K562 (cell line): ENCODE measurements around the gene DST. TPM values are rescaled to one million over a fixed set of nuclear protein-coding genes. Genes with fewer than 3 reads are reported as not detected.

Experiments used
- CREB1 ChIP-seq, 2 experiments: sonication (generic) in 1 of 2; formaldehyde crosslinking in 1 of 2; IDR thresholded peaks; 2 replicates each; pipeline versions ENCODE4 v1.6.1 to v1.8.0; 2012 to 2022; ENCODE audit warnings: inconsistent platforms in 1 of 2, mild to moderate bottlenecking in 1 of 2, missing genetic modification reagents in 1 of 2, moderate library complexity in 1 of 2
- GTF2E2 ChIP-seq: fragments of 200-800 bp; sonication (Bioruptor generic); IDR thresholded peaks from 2 replicates; pipeline ENCODE4 v1.6.1; 2016; ENCODE audit warnings: missing genetic modification characterization, missing compliant biosample characterization
- KAT7 ChIP-seq: sonication (generic); formaldehyde crosslinking; IDR thresholded peaks from 2 replicates; pipeline ENCODE4 v1.8.0; 2022; ENCODE audit warnings: missing genetic modification reagents, mild to moderate bottlenecking, borderline replicate concordance
- PTRF ChIP-seq: fragments of 450-650 bp; IDR thresholded peaks from 2 replicates; pipeline ENCODE4 v1.6.1; 2016; ENCODE audit warnings: mild to moderate bottlenecking, missing genetic modification characterization, missing compliant biosample characterization
- ZNF668 ChIP-seq: fragments of 250-450 bp; sonication (Bioruptor Pico); IDR thresholded peaks from 2 replicates; pipeline ENCODE4 v1.8.0; 2022; ENCODE audit warnings: mild to moderate bottlenecking, inconsistent platforms
- polyA plus RNA-seq, 8 experiments: library from polyadenylated mRNA; depleted of rRNA in 4 of 8; stranded (reverse) in 5 of 8; unstranded in 3 of 8; fragments of >200 nt; fragmentation: Nextera tagmentation in 2 of 8; fragmentation: Illumina TruSeq in 1 of 8; extraction: Ambion mirVana in 2 of 8; extraction: Trizol in 1 of 8; gene quantifications; 2 replicates each; pipeline versions ENCODE4 v1.2.1 to v1.2.3, GENCODE V29; 2011 to 2014; ENCODE audit warnings: inconsistent platforms in 1 of 8, missing spikeins in 1 of 8
- total RNA-seq, 7 experiments: library from RNA; depleted of rRNA in 6 of 7; stranded (reverse); fragments of >200 nt in 6 of 7; fragmentation: Illumina TruSeq in 2 of 7; extraction: Trizol in 2 of 7; gene quantifications; 2 replicates each; pipeline versions ENCODE4 v1.2.1 to v1.2.3, GENCODE V29; 2011 to 2021; ENCODE audit warnings: low replicate concordance in 1 of 7
- TF ChIP-seq, protein P1 (sequence below): fragments of 450-650 bp; IDR thresholded peaks from 2 replicates; pipeline ENCODE4 v1.6.1; 2016; ENCODE audit warnings: low read depth
- TF ChIP-seq, protein P2 (sequence below): sonication (generic); formaldehyde crosslinking; IDR thresholded peaks from 2 replicates; pipeline ENCODE4 v1.8.0; 2023; ENCODE audit warnings: missing genetic modification reagents, mild to moderate bottlenecking, borderline replicate concordance
- TF ChIP-seq, protein P3 (sequence below): fragments of 250-450 bp; sonication (Bioruptor Pico); IDR thresholded peaks from 2 replicates; pipeline ENCODE4 v1.9.0; 2021; ENCODE audit warnings: mild to moderate bottlenecking
- TF ChIP-seq, protein P4 (sequence below): fragments of 250-450 bp; sonication (Bioruptor Pico); IDR thresholded peaks from 2 replicates; pipeline ENCODE4 v1.8.0; 2022; ENCODE audit warnings: inconsistent platforms, mild to moderate bottlenecking, moderate library complexity, borderline replicate concordance

DST gene
- total and polyA plus RNA-seq, 9 of the 15 experiments (the other 6 are each of a cell fraction or from before 2014, with no cell fraction given) = 5.2 to 21.9 (median 13.3) TPM

DNA sequence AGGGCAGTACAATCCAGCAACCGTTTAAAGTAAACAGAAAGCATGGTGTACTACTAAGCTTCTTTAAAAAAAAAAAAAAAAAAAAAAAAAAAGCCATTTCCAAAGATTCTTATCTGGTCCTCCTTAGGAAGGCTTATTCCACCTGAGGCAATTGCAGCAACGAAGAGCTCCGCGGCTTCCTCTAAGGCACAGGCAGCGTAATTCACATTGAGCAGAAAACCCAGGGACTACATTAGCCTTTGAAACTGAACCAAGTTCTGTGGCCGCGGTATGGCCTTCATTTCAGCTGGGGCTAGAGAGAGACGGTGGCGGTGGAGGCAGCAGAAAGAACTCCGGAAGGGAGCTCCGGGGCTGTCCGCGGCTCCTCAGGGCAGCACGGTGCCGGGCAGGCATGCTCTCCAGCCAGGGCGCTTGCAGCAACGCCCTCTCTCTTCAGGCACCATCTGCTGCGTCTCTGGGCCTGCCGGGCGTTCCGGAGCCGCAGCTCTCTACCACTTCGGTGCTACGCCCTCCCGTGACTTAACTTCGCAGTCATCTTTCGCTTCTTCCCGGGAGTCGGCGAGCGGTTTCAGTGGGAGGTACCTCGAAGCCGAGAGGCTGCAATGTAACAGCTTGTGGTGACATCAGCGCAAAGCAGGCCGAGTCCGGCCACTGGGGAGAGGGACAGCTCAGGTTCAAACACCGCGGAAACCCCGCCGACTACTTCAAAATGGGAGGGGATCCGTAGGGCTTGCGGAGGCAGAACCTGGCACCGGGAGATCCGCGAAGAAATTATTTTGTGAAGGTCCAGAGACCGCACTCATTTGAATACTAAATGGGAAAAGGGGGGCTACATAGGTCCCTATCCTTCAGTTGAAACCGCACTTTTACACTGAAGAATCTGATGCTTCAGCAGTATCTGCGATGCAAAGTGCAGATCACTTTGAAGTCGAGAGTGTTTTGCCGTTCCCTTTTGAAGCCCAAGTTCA lies 100.0 kb downstream of the DST start (continued):
- TF ChIP-seq, protein P1, sequence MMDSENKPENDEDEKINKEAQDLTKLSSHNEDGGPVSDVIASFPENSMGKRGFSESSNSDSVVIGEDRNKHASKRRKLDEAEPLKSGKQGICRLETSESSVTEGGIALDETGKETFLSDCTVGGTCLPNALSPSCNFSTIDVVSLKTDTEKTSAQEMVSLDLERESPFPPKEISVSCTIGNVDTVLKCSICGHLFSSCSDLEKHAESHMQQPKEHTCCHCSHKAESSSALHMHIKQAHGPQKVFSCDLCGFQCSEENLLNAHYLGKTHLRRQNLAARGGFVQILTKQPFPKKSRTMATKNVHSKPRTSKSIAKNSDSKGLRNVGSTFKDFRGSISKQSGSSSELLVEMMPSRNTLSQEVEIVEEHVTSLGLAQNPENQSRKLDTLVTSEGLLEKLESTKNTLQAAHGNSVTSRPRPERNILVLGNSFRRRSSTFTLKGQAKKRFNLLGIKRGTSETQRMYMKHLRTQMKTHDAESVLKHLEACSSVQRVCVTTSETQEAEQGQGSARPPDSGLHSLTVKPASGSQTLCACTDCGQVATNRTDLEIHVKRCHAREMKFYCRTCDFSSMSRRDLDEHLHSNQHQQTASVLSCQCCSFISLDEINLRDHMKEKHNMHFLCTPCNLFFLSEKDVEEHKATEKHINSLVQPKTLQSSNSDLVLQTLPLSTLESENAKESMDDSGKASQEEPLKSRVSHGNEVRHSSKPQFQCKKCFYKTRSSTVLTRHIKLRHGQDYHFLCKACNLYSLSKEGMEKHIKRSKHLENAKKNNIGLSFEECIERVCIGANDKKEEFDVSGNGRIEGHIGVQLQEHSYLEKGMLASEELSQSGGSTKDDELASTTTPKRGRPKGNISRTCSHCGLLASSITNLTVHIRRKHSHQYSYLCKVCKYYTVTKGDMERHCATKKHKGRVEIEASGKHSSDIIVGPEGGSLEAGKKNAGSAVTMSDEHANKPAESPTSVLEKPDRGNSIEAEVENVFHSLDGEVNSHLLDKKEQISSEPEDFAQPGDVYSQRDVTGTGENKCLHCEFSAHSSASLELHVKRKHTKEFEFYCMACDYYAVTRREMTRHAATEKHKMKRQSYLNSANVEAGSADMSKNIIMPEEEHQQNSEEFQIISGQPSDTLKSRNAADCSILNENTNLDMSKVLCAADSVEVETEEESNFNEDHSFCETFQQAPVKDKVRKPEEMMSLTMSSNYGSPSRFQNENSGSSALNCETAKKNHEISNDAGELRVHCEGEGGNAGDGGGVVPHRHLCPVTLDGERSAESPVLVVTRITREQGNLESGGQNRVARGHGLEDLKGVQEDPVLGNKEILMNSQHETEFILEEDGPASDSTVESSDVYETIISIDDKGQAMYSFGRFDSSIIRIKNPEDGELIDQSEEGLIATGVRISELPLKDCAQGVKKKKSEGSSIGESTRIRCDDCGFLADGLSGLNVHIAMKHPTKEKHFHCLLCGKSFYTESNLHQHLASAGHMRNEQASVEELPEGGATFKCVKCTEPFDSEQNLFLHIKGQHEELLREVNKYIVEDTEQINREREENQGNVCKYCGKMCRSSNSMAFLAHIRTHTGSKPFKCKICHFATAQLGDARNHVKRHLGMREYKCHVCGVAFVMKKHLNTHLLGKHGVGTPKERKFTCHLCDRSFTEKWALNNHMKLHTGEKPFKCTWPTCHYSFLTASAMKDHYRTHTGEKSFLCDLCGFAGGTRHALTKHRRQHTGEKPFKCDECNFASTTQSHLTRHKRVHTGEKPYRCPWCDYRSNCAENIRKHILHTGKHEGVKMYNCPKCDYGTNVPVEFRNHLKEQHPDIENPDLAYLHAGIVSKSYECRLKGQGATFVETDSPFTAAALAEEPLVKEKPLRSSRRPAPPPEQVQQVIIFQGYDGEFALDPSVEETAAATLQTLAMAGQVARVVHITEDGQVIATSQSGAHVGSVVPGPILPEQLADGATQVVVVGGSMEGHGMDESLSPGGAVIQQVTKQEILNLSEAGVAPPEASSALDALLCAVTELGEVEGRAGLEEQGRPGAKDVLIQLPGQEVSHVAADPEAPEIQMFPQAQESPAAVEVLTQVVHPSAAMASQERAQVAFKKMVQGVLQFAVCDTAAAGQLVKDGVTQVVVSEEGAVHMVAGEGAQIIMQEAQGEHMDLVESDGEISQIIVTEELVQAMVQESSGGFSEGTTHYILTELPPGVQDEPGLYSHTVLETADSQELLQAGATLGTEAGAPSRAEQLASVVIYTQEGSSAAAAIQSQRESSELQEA = no peak
- TF ChIP-seq, protein P2, sequence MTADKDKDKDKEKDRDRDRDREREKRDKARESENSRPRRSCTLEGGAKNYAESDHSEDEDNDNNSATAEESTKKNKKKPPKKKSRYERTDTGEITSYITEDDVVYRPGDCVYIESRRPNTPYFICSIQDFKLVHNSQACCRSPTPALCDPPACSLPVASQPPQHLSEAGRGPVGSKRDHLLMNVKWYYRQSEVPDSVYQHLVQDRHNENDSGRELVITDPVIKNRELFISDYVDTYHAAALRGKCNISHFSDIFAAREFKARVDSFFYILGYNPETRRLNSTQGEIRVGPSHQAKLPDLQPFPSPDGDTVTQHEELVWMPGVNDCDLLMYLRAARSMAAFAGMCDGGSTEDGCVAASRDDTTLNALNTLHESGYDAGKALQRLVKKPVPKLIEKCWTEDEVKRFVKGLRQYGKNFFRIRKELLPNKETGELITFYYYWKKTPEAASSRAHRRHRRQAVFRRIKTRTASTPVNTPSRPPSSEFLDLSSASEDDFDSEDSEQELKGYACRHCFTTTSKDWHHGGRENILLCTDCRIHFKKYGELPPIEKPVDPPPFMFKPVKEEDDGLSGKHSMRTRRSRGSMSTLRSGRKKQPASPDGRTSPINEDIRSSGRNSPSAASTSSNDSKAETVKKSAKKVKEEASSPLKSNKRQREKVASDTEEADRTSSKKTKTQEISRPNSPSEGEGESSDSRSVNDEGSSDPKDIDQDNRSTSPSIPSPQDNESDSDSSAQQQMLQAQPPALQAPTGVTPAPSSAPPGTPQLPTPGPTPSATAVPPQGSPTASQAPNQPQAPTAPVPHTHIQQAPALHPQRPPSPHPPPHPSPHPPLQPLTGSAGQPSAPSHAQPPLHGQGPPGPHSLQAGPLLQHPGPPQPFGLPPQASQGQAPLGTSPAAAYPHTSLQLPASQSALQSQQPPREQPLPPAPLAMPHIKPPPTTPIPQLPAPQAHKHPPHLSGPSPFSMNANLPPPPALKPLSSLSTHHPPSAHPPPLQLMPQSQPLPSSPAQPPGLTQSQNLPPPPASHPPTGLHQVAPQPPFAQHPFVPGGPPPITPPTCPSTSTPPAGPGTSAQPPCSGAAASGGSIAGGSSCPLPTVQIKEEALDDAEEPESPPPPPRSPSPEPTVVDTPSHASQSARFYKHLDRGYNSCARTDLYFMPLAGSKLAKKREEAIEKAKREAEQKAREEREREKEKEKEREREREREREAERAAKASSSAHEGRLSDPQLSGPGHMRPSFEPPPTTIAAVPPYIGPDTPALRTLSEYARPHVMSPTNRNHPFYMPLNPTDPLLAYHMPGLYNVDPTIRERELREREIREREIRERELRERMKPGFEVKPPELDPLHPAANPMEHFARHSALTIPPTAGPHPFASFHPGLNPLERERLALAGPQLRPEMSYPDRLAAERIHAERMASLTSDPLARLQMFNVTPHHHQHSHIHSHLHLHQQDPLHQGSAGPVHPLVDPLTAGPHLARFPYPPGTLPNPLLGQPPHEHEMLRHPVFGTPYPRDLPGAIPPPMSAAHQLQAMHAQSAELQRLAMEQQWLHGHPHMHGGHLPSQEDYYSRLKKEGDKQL = no peak
- peak; percentile 65; the same call in 1 of the 2 replicates for TF ChIP-seq KAT7
- TF ChIP-seq CREB1 (IDR thresholded peaks at IDR 0.05) = peak; percentile 50; the same call in 1 of the 2 replicates
- TF ChIP-seq CREB1 (CRISPR knock-in tag; IDR thresholded peaks at IDR 0.05) = peak; percentile 71; the same call in 1 of the 2 replicates
- TF ChIP-seq ZNF668 (CRISPR knock-in tag) = no peak
- TF ChIP-seq, protein P3, sequence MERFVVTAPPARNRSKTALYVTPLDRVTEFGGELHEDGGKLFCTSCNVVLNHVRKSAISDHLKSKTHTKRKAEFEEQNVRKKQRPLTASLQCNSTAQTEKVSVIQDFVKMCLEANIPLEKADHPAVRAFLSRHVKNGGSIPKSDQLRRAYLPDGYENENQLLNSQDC (CRISPR knock-in tag) = no peak
- TF ChIP-seq, protein P4, sequence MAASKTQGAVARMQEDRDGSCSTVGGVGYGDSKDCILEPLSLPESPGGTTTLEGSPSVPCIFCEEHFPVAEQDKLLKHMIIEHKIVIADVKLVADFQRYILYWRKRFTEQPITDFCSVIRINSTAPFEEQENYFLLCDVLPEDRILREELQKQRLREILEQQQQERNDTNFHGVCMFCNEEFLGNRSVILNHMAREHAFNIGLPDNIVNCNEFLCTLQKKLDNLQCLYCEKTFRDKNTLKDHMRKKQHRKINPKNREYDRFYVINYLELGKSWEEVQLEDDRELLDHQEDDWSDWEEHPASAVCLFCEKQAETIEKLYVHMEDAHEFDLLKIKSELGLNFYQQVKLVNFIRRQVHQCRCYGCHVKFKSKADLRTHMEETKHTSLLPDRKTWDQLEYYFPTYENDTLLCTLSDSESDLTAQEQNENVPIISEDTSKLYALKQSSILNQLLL (CRISPR knock-in tag) = no peak
- peak; percentile 73; the same call in 1 of the 2 replicates for TF ChIP-seq GTF2E2 (tag)
- TF ChIP-seq PTRF (tag) = no peak
